ENCODE measurements around the gene METTL25. TPM values are rescaled to one million over a fixed set of nuclear protein-coding genes. Genes with fewer than 3 reads are reported as not detected.

Gene METTL25
- total RNA-seq: 3.0 and 3.9 TPM in 2 replicates

GRCh38 chr12:82358200-82359114 lies at the start of gene METTL25, which contains the start of gene CCDC59:
TSS of gene METTL25 (plus strand) at chr12:82358529. CDS start at chr12:82358566, 37 bp downstream.
TSS of gene CCDC59 (minus strand) at chr12:82358387. CDS start at chr12:82358376, 11 bp downstream.

Other genes with a start within 250 kb of the METTL25 start
- 18.8 and 30.1 TPM in 2 replicates for gene CCDC59, start 142 bp upstream of the METTL25 start, total RNA-seq